Mucosa of descending colon (tissue), 3 donors: Measurements from ENCODE around the gene GARIN3. TPM values are rescaled to one million over a fixed set of nuclear protein-coding genes. Genes with fewer than 3 reads are reported as not detected.
A peak's percentile ranks its signal among the peaks of the same experiment; 100 is the strongest.

Experiments
- ATAC-seq: fragments of 200-7000 bp; cut with Tn5 transposase; one replicate; pipeline ENCODE4 v1.9.1; 2020; ENCODE audit warnings: mild to moderate bottlenecking, moderate library complexity
- DNase-seq, 3 donors: peaks; one replicate each; pipeline ENCODE4 v3.0.0-alpha.2; 2020
- H3K36me3 ChIP-seq: fragments of 200-600 bp; one replicate; pipeline ENCODE4 v1.8.0; 2021; ENCODE audit warnings: low read depth, mild to moderate bottlenecking
- H3K4me1 ChIP-seq: fragments of 200-600 bp; one replicate; pipeline ENCODE4 v1.8.0; 2021; ENCODE audit warnings: low read depth, mild to moderate bottlenecking
- H3K4me3 ChIP-seq: fragments of 200-600 bp; one replicate; pipeline ENCODE4 v1.8.0; 2021; ENCODE audit warnings: mild to moderate bottlenecking
- H3K9me3 ChIP-seq: fragments of 200-600 bp; one replicate; pipeline ENCODE4 v1.8.0; 2021; ENCODE audit warnings: mild to moderate bottlenecking
- intact Hi-C, 2 donors: fragments of 100-400 bp; cut with DNase I in 1 of 2; cut with micrococcal nuclease in 1 of 2; formaldehyde crosslinking; loops; one replicate each; pipeline versions ENCODE4 v1.11.0 to v1.11.1; 2022; cut with DNase I, micrococcal nuclease
- total RNA-seq, 3 donors: library from RNA; stranded (reverse); fragmentation: NEBNext Ultra II Directional in 2 of 3; extraction: Animal tissue kit (Norgen Biotek cat#: 25700) in 2 of 3; gene quantifications; one replicate each; pipeline versions ENCODE4 v1.2.1 to v1.2.4, GENCODE V29; 2021 to 2023
- TF ChIP-seq, protein P1 (sequence below): fragments of 200-600 bp; IDR thresholded peaks from one replicate; pipeline ENCODE4 v1.8.0; 2022; ENCODE audit warnings: antibody characterized with exemption, mild to moderate bottlenecking
- donor health status: DM: no; HTN: no; CAD: no; lungs with moderate emphysema.
- donor health status: DM: no; HTN: no; CAD: no.
- donor health status: DM: no; HTN: yes; CAD: no.

GARIN3 gene
- total RNA-seq, 3 donors from 2014 or later = not detected

DNA sequence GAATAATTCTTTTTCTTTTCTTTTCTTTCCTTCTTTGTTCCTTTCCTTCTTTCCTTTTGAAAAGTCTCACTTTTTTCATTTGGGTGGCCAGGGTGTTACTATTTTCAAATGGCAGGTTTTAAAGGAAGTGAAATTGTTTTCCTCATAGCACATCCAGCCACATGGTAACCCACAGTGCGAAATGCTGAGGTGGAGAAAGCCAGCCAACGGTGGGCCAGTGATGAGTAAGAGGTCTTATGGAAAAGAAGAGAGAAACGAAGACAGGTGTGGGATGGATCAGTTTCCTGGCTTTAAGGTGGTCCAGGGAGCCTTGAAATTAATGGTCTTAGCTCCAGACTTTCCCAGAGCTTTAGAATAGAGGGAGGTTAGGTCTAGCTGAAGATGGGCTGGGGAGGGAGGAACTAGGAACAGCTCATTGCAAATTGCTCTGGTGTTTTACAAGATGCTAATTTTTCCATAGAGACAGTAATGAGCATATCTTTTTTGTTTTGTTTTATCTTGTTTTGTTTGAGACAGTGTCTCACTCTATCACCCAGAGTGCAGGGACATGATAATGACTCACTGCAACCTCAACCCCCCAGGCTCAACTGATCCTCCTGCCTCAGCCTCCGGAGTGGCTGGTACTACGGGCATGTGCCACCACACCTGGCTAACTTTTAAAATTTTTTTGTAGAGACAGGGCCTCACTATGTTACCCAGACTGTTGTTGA is 32.4 kb upstream of the GARIN3 start:
- no peaks in the 10 kb centered on the region for H3K9me3 ChIP-seq
- TF ChIP-seq, protein P1, sequence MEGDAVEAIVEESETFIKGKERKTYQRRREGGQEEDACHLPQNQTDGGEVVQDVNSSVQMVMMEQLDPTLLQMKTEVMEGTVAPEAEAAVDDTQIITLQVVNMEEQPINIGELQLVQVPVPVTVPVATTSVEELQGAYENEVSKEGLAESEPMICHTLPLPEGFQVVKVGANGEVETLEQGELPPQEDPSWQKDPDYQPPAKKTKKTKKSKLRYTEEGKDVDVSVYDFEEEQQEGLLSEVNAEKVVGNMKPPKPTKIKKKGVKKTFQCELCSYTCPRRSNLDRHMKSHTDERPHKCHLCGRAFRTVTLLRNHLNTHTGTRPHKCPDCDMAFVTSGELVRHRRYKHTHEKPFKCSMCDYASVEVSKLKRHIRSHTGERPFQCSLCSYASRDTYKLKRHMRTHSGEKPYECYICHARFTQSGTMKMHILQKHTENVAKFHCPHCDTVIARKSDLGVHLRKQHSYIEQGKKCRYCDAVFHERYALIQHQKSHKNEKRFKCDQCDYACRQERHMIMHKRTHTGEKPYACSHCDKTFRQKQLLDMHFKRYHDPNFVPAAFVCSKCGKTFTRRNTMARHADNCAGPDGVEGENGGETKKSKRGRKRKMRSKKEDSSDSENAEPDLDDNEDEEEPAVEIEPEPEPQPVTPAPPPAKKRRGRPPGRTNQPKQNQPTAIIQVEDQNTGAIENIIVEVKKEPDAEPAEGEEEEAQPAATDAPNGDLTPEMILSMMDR = no peak
- peak; percentile 28 for ATAC-seq
- no peak for DNase-seq
- H3K36me3 ChIP-seq = no peaks in the 10 kb centered on the region
- no peaks in the 10 kb centered on the region for H3K4me1 ChIP-seq
- intact Hi-C loops = no loop called here
- H3K4me3 ChIP-seq = no peak overlapping the region

DNA sequence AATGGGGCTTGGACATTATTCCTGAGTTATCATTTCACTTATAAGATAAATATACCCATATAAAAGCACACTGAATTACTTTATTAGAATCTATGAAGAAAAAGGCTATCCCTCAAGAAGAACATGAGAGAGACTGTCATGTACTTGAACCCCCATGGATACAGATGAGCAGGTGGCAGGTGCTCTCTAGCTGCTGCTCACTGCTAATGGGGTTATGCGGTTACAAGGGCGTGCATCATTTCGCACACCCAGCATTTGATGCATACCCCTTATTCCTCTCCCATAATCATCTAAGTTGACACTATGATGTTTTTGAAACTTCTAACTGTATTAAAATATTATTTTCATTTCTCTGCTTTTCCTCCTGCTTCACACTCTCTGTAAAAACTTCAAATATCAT is 31.0 kb upstream of the GARIN3 start:
- Histone ChIP-seq H3K4me3 (no peak overlapping the region), H3K4me1 (no peaks in the 10 kb centered on the region), H3K36me3 (no peaks in the 10 kb centered on the region), H3K9me3 (no peaks in the 10 kb centered on the region)
- no peak for DNase-seq
- intact Hi-C loops = no loop called here
- peak; percentile 53 for ATAC-seq
- TF ChIP-seq, protein P1 = no peak

DNA sequence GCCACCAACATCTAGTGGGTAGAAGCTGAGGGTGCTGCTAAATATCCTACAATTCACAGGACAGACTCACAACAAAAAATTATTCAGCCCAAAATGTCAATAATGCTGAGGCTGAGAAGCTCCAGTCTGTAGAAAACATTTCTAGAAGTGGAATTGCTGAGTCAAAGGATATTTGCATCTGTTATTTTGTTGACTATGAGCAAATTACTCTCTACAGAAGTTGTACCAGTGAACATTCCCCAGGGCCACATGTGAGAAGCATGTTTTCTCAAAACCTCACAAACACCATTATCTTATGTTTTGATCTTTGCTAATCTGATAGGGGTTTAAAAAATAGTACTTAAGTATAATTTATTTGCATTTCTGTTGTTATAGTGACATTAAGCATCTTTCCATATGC is 30.0 kb upstream of the GARIN3 start:
- no peaks in the 10 kb centered on the region for H3K9me3 ChIP-seq
- no peak overlapping the region for H3K4me3 ChIP-seq
- ATAC-seq (peak; percentile 19), DNase-seq (no peak)
- H3K4me1 ChIP-seq = no peaks in the 10 kb centered on the region
- no peaks in the 10 kb centered on the region for H3K36me3 ChIP-seq
- TF ChIP-seq, protein P1 = no peak
- intact Hi-C loops = no loop called here

DNA sequence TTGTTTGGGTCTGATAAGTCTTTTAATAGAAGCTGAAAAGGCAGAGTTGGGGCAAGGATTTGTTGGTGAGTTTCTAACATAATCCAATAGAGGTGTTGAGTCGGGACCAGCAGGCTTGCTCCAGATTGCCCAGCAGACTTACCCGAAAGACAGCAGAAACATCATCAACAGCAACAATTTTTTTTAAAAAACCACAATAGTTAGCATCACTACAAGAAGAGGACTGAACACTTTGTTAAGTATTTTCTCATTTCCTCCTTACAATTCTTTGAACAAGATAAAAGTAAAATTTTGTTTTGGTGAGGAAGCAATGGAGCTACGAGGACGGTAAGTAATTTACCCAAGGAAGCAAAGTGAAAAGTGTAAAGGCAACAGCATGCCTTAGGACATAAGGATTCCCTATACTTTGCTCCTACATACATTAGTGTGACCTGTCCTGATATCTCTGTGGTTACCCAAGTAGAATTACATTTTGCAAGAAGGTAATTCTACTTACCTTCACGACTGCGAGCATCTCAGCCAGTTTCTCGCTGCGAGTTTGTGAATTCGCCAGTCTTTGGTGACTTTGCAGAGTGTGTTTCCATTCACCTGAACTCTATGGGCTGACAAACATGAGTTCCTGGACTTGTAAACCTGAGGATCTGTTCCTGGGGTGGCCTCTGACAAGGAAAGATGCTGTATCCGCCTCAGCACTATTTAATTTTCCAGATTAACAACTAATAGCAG is 27.8 kb upstream of the GARIN3 start:
- TF ChIP-seq, protein P1 = no peak
- H3K4me1 ChIP-seq = no peaks in the 10 kb centered on the region
- ATAC-seq = peak; percentile 61
- no peak overlapping the region for H3K4me3 ChIP-seq
- DNase-seq = no peak
- intact Hi-C loops = no loop called here
- H3K9me3 ChIP-seq = no peaks in the 10 kb centered on the region
- no peaks in the 10 kb centered on the region for H3K36me3 ChIP-seq

DNA sequence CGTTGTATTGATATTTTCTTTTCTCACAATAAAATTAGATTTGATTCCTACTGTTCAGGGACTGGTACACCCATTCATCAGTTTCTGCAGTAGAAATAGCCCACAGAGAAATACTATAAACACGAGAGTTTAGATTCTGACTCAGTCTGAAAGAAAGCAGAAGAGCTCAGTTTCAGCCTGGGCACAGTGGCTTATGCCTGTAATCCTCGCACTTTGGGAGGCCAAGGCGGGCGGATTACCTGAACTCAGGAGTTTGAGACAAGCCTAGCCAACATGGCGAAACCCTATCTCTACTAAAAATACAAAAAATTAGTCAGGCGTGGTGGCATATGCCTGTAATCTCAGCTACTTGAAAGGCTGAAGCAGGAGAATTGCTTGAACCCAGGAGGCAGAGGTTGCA is 23.2 kb upstream of the GARIN3 start:
- intact Hi-C loops = no loop called here
- no peaks in the 10 kb centered on the region for H3K4me1 ChIP-seq
- DNase-seq (no peak), ATAC-seq (no peak)
- TF ChIP-seq, protein P1 = no peak
- no peak overlapping the region for H3K4me3 ChIP-seq
- H3K9me3 ChIP-seq = no peaks in the 10 kb centered on the region
- no peaks in the 10 kb centered on the region for H3K36me3 ChIP-seq
